Inferior parietal cortex (tissue), 1 donor: ENCODE results near the gene HEYL.

ENCODE experiments used
- DNase-seq: peaks from one replicate; pipeline ENCODE4 v3.0.0-alpha.2; 2016; ENCODE audit errors: extremely low spot score

The HEYL gene

GRCh38 chr1:39666772-39667171 lies 27.3 kb upstream of the HEYL start:
- DNase-seq: no peak

GRCh38 chr1:39663559-39663958 lies 24.1 kb upstream of the HEYL start:
- DNase-seq: no peak

- DNase-seq: no peak
Observed at GRCh38 chr1:39662861-39663260, 23.4 kb upstream of the HEYL start.

- DNase-seq: no peak
Observed at GRCh38 chr1:39659538-39659937, 20.1 kb upstream of the HEYL start.

- no peak for DNase-seq
Observed at GRCh38 chr1:39659110-39659509, 19.7 kb upstream of the HEYL start.

DNA sequence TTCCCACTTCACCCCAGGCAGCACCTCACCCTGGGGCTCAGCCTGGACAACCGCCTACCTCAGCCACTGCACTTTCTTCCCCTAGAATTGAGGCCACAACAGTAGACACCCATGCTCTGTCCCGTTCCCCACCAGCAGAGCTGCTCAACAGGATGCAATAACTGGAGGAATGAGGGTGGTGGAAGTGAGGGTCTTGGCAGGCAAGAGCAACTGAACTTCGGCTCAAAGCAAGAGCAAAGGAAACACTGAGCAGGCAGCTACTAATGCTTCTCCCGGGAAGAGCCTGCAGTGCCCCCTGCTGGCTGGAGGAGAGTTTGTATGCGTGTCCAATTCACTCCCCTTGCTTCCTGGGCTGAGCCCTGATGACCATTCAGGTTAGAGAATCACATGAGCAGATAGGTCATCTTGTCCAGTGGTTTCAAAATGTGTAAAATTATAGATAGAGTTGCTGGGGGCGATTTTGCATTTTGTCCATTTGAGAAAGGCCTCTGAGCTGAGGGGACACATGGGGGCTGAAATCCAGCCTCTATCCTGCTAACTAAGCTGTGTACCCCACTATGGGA lies 18.6 kb upstream of the HEYL start:
- peak; percentile 74 for DNase-seq

DNA sequence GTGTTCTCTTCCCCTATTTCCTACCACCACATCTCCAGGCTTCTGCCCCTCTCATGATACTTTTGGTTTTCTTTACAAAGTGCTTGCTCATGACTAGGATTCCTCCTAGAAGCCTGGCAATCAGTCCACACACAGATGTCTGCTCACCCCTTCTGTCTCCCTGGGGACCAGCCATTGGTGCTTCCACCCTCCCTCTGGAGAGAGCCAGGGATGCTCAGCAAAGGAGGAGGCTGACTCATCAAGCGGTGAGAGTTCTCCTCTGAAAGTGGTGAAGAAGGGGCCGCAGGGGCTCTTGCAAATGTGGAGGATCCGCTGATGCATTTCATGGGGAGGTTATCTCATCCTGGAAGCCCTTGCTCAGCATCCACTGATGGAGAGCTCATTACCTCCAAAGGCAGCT lies 18.0 kb upstream of the HEYL start:
- DNase-seq: no peak

GRCh38 chr1:39656391-39656790 lies 16.9 kb upstream of the HEYL start:
- DNase-seq: no peak

DNA sequence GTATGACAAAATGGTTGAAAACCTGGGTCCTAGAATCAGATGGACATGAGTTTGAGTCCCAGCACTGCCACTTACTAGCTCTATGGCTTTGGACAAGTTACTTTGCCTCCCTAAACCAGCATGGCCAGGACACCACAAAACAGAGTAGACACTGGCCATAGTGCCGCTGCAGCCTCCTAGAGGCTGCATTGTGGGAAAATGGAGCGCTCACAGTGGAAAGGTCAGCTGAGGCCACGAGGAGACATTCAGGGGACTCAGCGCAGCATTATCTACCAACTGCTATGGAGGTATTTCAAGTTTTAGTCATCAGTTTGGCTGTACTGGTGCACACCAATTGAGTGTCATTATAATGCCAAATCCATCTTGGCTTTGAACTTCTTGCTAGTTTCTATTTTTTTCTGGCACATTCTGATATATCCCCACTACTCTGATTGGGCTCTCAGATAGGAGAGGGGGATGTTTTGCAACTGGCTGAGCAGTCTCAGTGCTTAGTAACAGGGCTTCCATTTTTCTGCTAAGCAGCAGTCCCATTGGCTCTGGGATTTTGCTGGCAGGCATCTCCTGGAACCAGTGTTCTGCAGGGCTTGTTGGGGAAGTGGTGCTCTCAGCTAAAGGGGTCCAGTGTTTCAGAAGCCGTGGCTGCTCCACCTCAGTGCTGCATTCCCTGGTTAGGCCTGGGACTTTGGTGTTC lies 16.3 kb upstream of the HEYL start:
- DNase-seq: no peak

- no peak for DNase-seq
Observed at GRCh38 chr1:39654291-39654690, 14.8 kb upstream of the HEYL start.

DNA sequence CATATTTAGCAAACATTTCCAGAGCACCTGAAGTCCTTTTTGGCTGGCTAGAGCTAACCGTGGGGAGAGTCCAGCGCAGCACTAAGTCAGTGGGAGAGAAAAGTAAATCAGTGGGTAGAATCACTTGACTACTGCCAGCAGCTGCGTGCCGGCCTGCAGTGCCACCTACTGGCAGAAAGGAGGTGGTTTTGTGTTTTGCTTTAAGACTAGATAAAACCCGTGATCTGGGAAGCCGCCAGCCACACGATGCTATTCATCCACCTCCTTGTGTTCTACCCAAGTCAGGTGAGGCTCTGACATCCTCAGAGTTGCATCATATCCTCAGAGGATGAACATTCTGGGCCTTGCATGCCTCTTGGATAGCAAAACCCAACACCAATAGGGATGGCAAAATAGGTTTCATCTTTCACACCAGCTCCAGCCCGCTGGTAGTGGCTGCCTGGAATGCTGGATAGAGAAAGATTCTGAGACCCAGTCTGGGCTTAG lies 14.1 kb upstream of the HEYL start:
- peak; percentile 83 for DNase-seq

DNA sequence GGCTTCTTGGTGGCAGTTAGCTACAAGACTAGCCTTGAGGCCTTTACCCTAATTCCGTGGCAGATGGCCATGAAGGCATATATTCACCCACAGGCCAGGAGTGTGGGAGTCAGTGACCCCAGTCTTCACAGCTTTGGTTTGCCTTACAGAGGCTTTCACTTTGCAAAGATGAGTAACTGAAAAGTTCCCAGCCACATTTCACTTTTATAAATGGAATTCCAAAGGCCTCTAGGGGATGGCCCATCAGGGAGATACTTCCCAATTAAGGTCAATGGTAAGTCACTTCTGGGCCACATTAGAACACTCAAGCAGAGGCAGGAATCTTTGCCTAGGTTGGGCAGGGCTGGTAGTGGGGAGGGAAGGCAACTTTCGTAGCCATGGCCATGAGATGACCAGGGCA lies 13.1 kb upstream of the HEYL start:
- no peak for DNase-seq

- DNase-seq: no peak
Observed at GRCh38 chr1:39652105-39652504, 12.7 kb upstream of the HEYL start.

- DNase-seq: no peak
Observed at GRCh38 chr1:39650431-39650830, 11.0 kb upstream of the HEYL start.

DNA sequence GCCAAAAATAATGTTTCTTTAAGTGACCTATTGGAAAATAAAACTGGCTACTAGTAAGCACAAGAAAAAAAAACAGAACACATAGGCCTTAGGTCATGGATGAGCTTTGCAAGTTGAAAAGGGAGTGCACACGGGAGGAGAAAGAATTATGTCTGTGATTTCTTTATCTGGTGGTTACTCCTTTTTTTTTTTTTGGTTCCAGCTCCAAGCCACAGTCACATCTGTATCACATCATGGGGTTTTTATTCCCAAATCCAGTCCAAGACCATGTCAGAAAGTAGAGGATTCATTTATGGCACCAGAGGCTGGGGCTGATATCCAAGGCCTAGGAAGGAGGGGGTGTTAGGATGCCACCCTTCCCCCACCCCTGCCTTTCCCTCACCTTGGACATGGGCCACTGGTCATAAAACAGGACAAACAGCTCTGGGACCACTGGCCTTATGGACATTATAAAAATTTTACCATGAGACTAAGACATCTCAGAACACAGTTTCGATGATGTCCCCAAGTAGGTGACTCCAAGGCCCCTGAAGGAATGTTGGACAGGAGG lies 10.3 kb upstream of the HEYL start:
- no peak for DNase-seq

DNA sequence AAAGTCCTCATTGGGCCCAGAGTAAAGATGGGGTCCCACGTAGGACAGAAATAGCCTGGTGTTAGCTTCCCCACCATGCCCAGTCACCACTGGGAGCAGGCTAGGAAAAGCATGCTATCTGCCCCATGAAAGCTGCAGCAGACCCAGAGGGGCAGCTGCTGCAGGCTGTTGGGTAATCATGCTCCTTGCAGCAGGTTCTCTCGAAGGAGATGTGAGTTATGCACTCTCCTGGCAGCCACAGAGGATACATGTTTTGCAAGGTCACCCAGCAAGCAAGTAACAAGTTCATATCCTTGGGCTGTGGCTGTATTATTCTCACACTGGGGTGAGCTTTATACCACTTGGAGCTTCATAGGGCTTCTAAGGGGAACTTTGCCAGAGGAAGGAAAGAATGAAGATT lies 9.1 kb upstream of the HEYL start:
- no peak for DNase-seq

GRCh38 chr1:39647247-39647646 lies 7.8 kb upstream of the HEYL start:
- no peak for DNase-seq

GRCh38 chr1:39646232-39647081 lies 7.0 kb upstream of the HEYL start:
- DNase-seq: no peak

- no peak for DNase-seq
Observed at GRCh38 chr1:39645411-39646043, 6.1 kb upstream of the HEYL start.

- DNase-seq: no peak
Observed at GRCh38 chr1:39643705-39644104, 4.3 kb upstream of the HEYL start.

GRCh38 chr1:39642796-39643195 lies 3.4 kb upstream of the HEYL start:
- DNase-seq: no peak

DNA sequence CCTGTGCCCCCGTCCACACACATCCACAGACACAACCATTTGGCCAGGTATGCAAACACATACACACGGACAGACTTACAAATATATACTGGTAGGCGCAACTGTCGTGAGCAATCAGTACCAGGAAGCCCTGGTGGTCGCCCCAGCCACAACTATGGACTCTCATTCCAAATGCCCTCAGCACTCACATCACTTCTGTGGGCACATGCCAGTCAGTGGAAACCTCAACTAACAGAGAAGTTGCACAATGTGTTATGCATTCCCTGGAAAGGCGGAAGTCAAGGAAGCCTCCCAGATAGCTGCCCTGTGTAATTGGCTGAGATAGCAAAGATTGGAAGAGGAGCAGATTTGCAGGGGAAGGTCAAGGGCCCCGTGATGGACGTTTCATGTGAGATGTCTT lies 1.4 kb upstream of the HEYL start:
- no peak for DNase-seq
